GM19328 (cell line): ENCODE data around the gene SPATA20.

Source experiments
- ATAC-seq: cut with Tn5 transposase; IDR thresholded peaks from one replicate; pipeline ENCODE4 v1.9.1; 2021; ENCODE audit warnings: mild to moderate bottlenecking, moderate library complexity; ENCODE audit not compliant: unreplicated experiment

The SPATA20 gene

DNA sequence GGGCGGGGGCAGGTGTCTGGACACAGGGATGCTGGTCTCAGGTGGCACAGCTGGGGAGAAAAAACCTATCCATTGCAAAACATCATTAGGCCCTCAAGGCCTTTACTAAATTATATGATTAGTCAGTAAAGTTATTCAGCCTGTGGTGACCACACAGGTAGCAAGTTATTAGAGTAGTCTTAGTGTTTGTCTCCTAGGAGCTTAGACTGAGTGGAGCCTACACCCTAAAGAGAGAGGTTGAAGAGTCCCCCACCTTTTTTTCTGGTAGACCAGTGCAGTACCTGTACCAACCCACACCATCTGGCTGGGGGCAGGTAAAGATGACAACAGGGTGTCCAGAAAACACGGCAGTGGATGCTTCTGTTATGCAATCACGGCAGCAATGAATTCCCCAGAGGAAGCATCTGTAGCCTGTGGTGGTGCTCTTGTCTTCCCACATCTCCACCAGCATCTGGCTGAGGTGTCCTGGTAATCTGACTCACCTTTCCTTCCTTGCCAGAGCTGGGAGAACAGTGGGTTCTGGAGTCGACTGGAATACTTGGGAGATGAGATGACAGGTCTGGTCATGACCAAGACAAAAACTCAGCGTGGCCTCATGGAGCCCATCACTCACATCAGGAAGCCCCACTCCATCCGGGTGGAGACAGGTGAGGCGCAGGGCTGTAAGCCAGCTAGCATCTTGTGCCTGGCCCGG, 27.7 kb upstream of the SPATA20 start:
- ATAC-seq: no peak

DNA sequence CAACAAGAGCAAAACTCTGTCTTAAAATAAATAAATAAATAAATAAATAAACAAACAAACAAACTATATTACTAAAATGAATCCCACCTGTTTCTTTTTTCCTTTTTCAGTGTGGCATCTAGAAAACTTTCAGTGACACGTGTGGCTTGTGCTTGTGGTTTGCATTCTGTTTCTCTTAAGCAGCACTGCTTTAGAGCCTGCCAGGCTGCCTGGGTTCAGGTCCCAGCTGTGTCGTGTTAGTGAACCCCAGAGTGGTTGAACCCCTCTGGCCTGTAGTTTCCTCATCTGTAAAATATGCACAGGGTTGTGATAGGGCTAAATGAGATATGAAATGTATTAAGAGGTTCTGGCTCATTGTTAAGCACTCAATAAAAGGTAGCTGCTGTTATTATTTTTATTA, 26.5 kb upstream of the SPATA20 start:
- no peak for ATAC-seq

DNA sequence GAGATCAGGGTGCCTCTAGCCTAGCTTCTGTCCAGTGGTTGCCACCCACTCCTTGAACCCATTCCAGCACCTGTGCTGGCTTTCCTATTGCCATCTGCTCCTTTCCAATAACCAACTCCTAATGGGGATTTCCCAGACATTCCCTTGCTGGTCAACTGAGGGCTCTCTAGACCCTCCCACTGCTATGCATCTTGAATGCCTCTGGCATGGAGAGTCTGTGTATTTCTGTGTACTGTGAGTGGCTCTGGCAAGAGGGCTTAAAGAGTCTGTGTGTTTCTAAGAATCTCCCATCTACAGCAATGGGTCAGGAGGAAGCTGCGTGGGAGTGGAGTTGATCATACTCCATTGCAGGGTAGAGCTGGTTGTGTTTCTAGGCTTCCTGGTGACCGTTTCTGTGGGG, 25.5 kb upstream of the SPATA20 start:
- ATAC-seq: no peak

DNA sequence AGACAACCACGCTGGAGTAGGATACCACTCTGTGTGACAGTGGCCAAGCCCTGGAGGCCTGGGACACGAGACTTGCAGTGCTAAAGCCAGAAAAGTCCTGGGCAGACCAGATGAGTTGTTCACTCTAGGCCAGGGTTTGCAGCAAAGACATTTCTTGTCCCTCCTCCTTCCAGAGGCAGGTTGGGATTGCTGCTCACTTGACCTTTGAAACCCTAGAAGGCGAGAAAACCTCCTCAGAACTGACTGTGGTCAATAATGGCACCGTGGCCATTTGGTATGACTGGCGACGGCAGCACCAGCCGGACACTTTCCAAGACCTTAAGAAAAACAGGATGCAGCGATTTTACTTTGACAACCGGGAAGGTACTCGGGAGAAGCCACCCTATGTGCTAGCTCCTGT, 24.2 kb upstream of the SPATA20 start:
- no peak for ATAC-seq

DNA sequence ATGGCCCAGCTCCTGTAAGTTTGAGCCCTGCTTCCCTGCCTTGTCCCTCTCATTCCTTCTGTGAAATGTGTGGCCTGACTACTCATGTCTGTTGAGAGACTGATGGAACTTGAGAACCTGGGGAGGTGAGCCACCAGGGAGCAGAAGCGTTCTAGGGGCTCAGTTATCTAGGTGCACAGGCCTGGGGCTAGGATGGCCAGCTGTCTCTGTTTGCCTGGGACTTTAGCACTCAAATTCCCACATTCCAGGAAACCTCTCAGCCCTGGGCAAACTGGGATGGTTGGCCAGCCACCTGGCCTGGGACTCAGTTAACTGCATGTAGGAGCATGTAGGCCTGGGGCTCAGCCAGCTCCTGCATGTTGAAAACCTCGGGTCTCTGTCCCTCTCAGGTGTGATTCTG, 23.8 kb upstream of the SPATA20 start:
- ATAC-seq: no peak

DNA sequence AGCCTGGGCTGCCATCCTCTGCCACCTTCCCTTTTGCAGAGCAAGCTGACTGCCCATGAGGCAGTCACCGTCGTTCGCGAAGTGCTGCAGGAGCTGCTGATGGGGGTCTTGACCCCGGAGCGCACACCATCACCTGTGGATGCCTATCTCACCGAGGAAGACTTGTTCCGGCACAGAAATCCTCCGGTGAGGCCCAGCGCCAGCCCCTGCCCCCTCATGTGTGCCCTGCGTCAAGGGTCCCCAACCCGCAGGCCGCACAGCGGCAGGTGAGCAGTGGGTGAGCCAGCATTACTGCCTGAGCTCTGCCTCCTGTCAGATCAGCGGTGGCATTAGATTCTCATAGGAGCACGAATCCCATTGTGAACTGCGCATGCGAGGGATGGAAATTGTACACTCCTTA, 22.1 kb upstream of the SPATA20 start:
- ATAC-seq: no peak

DNA sequence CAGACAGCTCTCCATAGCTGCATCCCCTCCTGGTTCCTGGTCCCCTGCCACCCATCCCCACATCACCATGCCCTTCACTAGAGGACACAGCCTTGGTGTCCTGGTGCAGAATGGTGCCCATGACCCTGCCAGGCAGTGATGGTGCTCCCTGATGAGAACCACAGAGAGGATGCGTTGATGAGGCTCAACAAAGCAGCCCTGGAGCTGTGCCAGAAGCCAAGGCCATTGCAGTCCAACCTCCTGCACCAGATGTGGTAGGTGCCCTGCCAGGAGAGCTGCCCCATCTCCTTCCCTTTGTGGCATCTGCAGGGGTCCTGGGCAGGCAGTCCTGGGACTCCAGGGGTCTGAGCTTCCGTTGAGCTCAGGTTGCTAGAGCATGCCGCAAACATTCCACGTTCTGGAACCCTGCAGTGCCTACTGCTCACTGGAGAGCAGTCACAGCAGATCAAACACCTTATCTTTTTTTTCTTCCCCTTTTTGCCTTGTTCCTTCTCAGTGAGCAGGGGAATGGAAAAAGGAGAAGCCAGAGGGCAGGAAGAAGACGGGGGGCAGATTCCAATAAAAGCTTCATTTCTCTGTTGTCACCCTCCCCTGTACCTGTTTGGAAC, 19.7 kb upstream of the SPATA20 start:
- no peak for ATAC-seq

DNA sequence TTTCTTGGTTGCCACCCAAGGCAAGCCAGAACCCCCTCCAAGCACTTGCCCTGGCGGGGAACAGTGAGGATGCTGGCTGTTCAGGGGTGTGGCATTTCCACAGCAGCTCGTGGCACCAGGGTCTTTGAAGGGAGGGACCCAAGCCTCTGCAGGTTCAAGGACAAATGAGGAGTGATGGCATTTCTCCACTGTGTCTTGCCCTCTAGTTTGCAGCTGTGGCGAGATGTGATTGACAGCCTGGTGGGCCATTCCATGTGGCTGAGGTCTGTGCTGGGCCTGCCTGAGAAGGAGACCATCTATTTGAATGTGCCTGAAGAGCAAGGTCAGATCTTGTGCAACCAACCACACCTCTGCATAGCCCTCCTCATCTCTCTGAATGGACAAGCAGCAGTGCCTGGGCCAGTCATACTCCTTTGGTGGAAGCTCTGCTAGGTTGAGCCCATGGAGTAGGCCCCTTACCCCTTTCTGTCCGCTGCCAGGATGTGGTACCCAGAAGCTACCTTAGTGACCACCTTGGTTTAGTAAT, 19.0 kb upstream of the SPATA20 start:
- no peak for ATAC-seq

DNA sequence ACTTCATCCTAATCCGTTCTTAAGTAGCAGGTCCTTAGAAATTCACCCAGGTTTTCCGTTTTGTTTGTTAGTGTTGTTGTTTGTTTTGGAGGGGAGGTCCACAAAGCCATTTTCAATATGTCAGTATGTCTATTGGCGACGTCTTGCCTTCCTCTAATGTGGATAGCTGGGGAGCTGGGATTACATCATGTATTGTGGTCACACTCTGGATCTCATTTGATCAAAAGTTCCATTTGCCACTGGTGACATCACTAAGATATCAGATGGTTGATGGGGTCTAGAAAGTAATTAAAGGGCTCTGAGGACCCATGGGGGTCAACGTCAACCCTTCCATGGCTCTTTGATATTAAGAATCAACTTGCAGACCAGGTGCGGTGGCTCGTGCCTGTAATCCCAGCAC, 17.1 kb upstream of the SPATA20 start:
- no peak for ATAC-seq

DNA sequence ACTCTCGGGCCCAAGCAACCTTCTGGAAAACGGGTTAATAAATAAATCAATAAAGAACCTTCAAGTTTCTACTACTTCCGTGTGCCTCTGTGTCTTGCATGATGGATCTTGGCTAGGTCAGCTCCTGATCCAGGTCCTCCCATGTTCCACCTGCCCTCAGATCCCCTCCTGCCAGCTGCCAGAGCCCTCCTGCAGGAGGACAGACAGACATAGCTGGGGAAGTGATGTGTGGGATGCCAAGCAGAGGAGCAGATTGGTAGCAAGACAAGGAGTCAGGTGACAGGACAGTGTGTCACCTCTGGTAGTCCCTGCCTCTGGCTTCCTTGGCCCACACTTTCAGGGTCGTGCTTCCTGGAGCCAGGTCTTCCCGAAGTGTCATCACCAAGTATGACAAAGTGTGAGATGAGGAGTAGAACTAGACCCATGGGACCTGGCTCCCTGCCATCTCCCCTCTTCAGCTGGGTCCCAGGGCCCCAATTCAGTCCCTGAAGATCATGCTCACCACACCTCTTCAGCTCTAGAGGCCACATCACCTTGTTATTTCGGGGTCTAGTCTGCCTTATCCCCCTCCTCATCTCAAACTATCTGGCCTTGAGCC, 15.4 kb upstream of the SPATA20 start:
- ATAC-seq: no peak

DNA sequence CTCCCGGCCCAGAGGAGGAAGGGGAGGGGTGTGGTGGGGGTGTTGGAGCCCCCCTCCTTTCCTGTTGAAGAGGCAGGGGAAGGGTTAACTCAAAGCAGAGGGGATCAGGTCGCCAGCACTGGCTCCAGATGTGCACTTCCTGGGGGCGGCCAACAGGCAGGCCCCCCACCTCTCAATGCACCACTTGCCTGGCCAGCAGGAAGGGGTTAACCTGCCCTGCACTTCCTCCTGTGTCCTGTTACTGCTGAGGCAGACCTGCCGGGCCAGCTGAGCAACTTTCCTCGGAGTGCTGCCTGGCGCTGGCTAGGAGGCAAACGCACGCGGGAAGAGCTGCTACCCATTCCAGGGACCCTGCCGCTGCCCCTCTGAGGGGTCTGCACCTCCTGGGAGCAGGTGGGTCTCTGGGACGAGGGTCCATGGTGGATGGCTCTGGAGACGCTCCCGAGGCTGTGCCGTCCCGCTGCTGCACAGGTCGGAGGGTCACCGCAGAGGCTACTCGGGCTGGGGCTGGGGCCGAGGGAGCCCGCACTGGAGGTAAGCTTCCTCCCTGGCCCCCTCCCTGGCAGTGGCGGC, 14.4 kb upstream of the SPATA20 start, which contains the start of gene EPN3:
Gene EPN3, plus strand, starts transcription at position 284 of the 573 bp plus-strand sequence. CDS start 3,822 bp downstream, outside the sequence.
- no peak for ATAC-seq

DNA sequence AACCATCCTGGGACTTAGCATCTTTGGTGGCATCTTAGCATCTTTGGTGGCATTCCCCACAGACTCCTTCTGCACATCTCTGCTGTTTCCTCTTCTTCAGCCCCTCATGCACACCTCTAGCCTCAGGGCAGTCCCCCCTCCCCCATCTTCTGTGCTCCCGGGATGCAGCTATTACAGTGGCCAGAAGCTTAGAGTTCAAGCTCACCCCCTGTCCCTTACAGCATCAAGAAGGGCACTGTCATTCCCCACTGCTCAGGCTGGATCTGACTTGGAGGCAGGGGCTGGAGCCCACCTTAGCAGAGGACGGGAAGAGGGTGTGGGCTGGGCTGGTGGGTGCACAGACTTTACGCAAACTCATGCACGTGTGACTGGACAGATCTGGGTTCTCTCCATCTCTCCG, 13.8 kb upstream of the SPATA20 start:
- no peak for ATAC-seq

DNA sequence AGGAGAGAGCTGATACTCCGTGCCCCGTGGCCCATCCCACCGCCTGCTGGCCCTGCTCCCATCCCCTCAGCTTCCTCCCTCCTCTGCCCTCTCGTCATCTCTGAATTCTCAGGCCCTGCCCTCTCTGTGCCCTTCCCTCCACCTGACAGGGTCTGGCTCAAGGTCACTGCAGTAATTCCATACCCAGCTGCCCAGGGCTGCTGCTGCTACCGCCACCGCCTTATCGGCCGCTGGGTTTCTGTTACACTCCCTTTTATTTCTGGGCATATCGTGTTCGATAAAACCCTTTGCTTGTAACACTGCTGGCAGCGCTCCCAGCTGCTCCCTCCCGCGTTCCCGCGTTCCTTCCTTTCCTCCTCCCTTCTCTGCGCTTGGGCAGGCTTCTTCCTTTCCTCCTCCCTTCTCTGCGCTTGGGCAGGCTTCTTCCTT, 13.2 kb upstream of the SPATA20 start:
- ATAC-seq: no peak

DNA sequence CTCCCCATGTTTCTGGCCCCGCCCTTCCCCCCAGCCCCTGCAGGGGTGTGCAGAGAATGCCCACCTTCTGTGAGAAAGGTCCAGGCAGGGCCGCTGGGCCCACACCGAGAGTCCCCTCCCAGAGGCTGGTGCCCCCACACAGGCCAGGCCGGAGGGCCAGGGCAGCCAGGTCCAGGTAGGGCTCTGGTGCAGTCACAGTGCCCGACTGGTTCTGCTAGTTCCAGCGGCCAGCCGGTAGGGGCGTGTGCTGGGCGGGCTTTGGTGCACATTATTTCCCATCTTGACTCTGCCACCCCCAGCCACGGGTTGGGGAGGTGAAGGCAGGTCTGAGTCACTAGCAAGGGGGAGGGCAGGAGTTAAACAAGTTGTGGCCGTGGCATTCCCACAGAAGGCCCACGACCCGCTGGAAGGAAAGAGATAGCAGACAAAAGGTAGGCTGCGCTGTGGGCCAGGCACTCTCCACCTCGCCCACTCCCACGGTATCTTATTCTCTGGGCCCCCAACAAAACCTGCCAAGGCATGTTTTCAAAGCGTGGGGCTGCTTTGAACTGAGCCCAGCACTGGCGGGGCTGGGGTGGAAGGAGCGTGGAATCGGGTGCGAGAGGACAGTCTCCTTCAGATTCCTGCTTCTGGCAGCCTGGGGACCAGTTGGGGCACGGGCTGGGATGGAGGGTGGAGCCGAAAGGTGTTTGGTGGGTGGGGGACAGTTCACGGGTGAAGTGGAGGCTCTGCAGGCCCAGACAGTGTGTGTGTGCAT, 12.6 kb upstream of the SPATA20 start:
- no peak for ATAC-seq

DNA sequence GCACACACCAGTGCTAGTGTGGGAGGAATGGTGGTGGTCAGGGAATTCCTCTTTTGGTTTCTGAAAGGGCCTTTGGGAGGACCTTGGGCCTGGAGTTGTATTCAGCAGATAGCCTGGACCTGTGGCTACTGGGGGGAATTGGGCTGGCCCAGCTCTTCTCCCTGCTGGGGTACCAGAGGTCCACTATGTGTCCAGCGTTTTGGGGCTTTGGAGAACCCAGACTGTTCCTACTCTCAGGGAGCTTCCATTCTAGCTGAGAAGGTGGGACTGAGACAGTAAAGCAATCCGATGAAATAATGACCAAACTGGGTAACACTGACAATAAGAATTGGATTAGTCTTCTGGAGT, 12.0 kb upstream of the SPATA20 start:
- no peak for ATAC-seq

DNA sequence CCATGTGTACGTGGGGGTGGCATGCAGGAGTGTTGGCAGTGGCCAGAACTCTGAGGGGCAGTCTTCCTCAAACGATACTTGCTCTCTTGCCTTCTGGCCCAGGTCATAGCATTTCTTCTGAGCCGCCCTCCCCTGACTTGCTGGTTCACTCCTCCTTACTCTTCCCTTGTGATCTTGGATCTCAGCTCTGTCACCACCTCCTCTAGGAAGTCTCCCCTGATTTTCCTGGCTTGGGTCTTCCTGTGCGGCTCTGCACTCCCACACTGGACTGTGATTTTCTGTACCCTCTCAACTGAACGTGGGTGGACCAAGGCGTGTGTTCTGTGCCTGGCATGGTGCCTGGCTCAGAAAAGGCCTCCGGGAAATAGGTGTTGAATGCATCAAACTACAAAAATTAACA, 11.6 kb upstream of the SPATA20 start:
- no peak for ATAC-seq

DNA sequence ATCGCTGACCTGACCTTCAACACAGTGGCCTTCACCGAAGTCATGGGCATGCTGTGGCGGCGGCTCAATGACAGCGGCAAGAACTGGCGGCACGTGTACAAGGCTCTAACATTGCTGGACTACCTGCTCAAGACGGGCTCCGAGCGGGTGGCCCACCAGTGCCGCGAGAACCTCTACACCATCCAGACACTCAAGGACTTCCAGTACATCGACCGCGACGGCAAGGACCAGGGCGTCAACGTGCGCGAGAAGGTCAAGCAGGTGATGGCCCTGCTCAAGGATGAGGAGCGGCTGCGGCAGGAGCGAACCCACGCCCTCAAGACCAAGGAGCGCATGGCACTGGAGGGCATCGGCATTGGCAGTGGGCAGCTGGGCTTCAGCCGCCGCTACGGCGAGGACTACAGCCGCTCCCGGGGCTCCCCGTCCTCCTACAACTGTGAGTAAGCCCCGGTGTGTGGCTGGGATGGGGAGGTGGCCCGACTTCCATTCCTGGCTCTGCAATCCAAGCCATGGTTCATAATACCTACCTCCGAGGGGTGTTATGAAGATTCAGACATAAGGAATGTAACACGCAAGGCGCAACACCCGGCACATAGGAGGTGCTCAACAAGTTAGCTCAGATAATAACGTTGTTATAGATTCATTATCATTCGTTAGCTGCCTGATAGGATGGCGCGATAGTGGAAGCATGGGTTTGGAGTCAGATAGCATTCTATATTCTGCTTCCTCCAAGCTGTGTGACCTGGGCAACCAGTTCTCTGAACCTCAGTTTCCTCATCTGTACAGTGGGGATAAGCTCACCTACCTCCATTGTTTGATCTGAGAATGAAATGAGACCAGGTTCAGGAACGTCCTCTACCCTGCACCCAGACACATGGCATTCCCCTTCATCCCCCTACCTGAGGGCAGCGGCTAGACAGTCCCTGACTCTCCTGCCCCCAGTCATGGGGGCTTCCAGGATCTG, 10.0 kb upstream of the SPATA20 start:
- ATAC-seq: no peak

DNA sequence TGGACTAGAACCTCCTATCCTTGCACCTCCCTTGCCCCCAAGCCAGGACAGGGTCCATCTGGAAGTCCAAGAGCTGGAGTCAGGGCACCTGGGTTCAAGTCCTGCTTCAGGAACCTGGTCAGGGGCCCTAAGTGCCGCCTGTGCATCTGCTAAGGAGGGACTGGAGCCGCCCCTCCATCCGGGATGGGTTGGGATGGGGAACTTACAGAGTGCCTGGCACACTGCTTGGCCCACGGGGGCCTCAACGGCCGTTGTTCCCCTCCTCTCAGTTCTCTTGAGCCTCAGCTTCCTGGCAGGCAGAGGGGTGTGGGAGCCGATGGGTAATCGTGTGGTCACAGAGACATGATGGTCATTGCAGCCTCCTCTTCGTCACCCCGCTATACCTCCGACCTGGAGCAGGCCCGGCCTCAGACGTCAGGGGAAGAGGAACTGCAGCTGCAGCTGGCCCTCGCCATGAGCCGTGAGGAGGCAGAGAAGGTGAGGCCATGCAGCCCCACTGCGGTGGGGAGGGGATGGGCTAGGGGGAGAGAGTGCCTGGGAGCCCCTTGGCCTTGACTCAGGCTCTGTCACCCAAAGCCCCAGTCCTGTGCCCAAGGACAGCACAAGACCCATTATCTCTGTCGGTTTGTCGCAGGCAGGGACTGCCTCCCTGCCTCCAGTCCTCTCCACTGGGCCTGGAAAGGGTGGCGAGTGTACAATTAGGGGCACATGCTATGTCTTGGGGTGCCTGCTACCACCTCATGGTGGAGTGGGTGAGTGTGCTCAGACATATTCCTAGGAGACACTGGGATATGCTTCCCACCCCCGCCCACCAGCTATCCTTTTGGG, 9.0 kb upstream of the SPATA20 start:
- ATAC-seq: no peak
